A673 (cell line): ENCODE data around the gene LHFPL2. TPM values are rescaled to one million over a fixed set of nuclear protein-coding genes. Genes with fewer than 3 reads are reported as not detected.

ENCODE experiments used
- BruUV-seq: library from RNA; stranded (reverse); fragments of 400-500 nt; replicated peaks from 2 replicates; lab custom pipeline; 2021; lab: Mats Ljungman, UMichigan
- CTCF ChIA-PET: fragments of 300-600 bp; sonication (Branson Sonifier 250); formaldehyde crosslinking; loops from one replicate; lab custom pipeline; 2022; ENCODE audit warnings: antibody characterized with exemption; lab: Charles Lee
- POLR2A ChIA-PET: fragments of 300-600 bp; sonication (Branson Sonifier 250); formaldehyde crosslinking; loops from one replicate; lab custom pipeline; 2022; ENCODE audit warnings: antibody characterized with exemption; ENCODE audit not compliant: low non-redundant PET; lab: Charles Lee
- DNase-seq: peaks from one replicate; pipeline ENCODE4 v3.0.0-alpha.2; 2015; ENCODE audit warnings: low spot score
- H3K27ac ChIP-seq: fragments of 200-600 bp; sonication (generic); 2 replicates; pipeline ENCODE4 v1.5.1; 2016; ENCODE audit warnings: mixed run types, low read depth, mild to moderate bottlenecking, mixed read lengths, antibody characterized with exemption, low read length; ENCODE audit not compliant: poor library complexity, severe bottlenecking
- H3K27me3 ChIP-seq: fragments of 200-600 bp; sonication (generic); replicated peaks from 2 replicates; pipeline ENCODE4 v1.6.1; 2017; ENCODE audit warnings: mixed run types, low read depth, mild to moderate bottlenecking, mixed read lengths, antibody characterized with exemption, low read length; ENCODE audit not compliant: insufficient read depth, poor library complexity
- H3K36me3 ChIP-seq: fragments of 200-600 bp; sonication (generic); 2 replicates; pipeline ENCODE4 v1.6.1; 2016; ENCODE audit warnings: mixed run types, mild to moderate bottlenecking, mixed read lengths, antibody characterized with exemption, low read length; ENCODE audit not compliant: insufficient read depth, poor library complexity, severe bottlenecking
- H3K4me1 ChIP-seq: fragments of 200-600 bp; sonication (generic); 2 replicates; pipeline ENCODE4 v1.6.1; 2017; ENCODE audit warnings: mixed run types, mild to moderate bottlenecking, mixed read lengths, antibody characterized with exemption, low read length; ENCODE audit not compliant: insufficient read depth, poor library complexity, severe bottlenecking
- H3K4me3 ChIP-seq: fragments of 200-600 bp; sonication (generic); 2 replicates; pipeline ENCODE4 v1.5.1; 2016; ENCODE audit warnings: low read depth, mixed run types, mild to moderate bottlenecking, mixed read lengths, low read length; ENCODE audit not compliant: poor library complexity, severe bottlenecking
- H3K9me3 ChIP-seq: fragments of 200-600 bp; sonication (generic); 2 replicates; pipeline ENCODE4 v1.6.1; 2016; ENCODE audit warnings: mixed run types, low read depth, mild to moderate bottlenecking, mixed read lengths, antibody characterized with exemption, low read length; ENCODE audit not compliant: poor library complexity, severe bottlenecking
- EZH2 ChIP-seq: fragments of 200-600 bp; sonication (generic); IDR thresholded peaks from 2 replicates; pipeline ENCODE4 v1.6.1; 2017; ENCODE audit warnings: borderline replicate concordance, low read depth, mild to moderate bottlenecking, mixed read lengths, antibody characterized with exemption, low read length; ENCODE audit not compliant: poor library complexity, severe bottlenecking
- intact Hi-C: fragments of 100-400 bp; cut with micrococcal nuclease; formaldehyde crosslinking; loops from one replicate; pipeline ENCODE4 v1.10.0; 2022; ENCODE audit not compliant: unreplicated experiment
- total RNA-seq: library from RNA; stranded (reverse); gene quantifications from 2 replicates; pipeline ENCODE4 v1.2.3, GENCODE V29; 2021
- TF ChIP-seq, protein P1 (sequence below): fragments of 300-800, 200-600 bp; sonication (generic); conservative IDR thresholded peaks from 2 replicates; pipeline ENCODE4 v1.5.1; 2017; ENCODE audit warnings: low read depth, mild to moderate bottlenecking, antibody characterized with exemption, low read length, moderate library complexity, mixed read lengths

Gene LHFPL2
- total RNA-seq, 1 experiment from 2014 or later = 6.2 TPM

DNA sequence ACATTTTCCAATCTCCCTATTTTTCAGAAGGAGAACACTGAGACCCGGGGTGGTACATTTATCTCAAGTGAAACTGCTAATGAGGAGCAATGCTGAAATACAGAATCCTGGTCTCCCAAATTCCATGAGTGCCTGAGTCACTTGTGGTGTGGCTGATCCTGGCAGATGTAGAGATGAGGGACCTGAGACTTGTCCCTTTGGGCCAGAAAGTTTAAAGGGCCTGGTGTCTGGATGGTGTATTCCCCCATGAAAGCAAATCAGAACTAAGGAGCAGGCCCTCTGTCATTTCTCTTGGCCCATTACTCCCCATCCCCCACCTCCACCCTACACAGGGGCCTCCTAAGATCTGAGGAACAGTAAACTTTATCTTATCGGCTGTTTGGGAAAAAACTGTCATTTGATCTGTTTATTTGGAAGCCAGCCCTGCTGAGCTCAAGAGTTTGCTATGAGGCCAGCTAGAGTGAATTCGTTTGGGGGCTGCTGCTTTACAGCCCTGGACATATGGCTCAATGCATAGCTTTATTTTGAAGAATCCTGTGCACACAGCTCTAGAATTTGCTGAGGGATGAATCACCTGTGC lies 140.3 kb downstream of the LHFPL2 start:
- H3K36me3 ChIP-seq = no peaks in the 10 kb centered on the region
- no peak overlapping the region for H3K27ac ChIP-seq
- ChIA-PET CTCF (no interaction called here), POLR2A (no interaction called here)
- no peak overlapping the region for H3K4me3 ChIP-seq
- DNase-seq = no peak
- H3K9me3 ChIP-seq = no peaks in the 10 kb centered on the region
- no peaks in the 10 kb centered on the region for H3K27me3 ChIP-seq
- no peaks in the 10 kb centered on the region for H3K4me1 ChIP-seq
- TF ChIP-seq EZH2 = no peak
- TF ChIP-seq, protein P1, sequence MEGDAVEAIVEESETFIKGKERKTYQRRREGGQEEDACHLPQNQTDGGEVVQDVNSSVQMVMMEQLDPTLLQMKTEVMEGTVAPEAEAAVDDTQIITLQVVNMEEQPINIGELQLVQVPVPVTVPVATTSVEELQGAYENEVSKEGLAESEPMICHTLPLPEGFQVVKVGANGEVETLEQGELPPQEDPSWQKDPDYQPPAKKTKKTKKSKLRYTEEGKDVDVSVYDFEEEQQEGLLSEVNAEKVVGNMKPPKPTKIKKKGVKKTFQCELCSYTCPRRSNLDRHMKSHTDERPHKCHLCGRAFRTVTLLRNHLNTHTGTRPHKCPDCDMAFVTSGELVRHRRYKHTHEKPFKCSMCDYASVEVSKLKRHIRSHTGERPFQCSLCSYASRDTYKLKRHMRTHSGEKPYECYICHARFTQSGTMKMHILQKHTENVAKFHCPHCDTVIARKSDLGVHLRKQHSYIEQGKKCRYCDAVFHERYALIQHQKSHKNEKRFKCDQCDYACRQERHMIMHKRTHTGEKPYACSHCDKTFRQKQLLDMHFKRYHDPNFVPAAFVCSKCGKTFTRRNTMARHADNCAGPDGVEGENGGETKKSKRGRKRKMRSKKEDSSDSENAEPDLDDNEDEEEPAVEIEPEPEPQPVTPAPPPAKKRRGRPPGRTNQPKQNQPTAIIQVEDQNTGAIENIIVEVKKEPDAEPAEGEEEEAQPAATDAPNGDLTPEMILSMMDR = no peak
- no TSS peak for BruUV-seq
- intact Hi-C loops = no loop called here

GRCh38 chr5:78507531-78507930 lies 141.0 kb downstream of the LHFPL2 start:
- CTCF ChIA-PET = interaction anchor here (0.6 kb wide), 1 partner anchor 328 kb away, joined by 3 read pairs; no protein-coding TSS in a partner anchor
- no TSS peak for BruUV-seq
- no peak overlapping the region for H3K4me3 ChIP-seq

DNA sequence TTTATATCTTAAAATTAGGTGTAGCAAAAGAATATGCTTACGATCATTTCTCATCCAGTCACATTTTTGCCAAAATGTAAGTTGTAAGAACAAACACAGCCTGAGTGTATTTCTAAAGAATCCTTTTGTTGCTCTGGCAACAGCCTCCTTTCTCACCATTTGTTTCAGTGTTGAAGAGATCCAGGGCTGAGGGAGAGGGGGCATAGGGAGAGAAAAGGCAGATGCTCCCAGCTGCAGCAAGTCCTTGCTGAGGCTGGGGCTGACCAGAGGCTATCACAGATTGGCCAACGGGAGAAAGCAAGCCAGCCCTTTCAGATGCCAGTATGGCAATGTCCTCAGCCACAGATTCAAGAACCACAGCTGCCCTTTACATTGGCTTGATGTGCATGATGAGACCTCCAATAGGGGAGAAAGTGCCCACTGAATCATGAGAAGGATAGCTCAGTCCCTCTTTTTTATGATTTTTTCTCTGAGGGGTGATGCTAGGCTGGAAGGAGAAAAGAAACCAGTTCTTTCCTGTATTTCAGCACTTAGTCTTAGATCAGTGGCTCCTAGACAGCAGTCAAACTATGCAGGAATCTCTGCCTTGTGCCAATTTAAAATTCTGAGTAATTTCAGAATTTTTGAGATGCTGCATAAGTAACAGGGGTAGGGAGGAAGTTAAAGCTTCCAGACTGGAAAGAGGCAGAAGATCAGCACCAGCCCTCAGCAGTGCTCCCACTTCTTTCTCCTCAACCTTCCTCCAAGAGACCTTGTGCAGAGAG lies 142.1 kb downstream of the LHFPL2 start:
- H3K4me3 ChIP-seq = no peak overlapping the region
- ChIA-PET POLR2A (no interaction called here), CTCF (no interaction called here)
- TF ChIP-seq, protein P1 = no peak
- no peak for TF ChIP-seq EZH2
- H3K9me3 ChIP-seq = no peaks in the 10 kb centered on the region
- H3K27me3 ChIP-seq = no peaks in the 10 kb centered on the region
- no peak for DNase-seq
- intact Hi-C loops = no loop called here
- no peaks in the 10 kb centered on the region for H3K4me1 ChIP-seq
- H3K36me3 ChIP-seq = no peaks in the 10 kb centered on the region
- H3K27ac ChIP-seq = no peak overlapping the region
- BruUV-seq = no TSS peak

More at GRCh38 chr5:78507531-78507930, 141.0 kb downstream of the LHFPL2 start:
- Histone ChIP-seq H3K27me3 (no peaks in the 10 kb centered on the region), H3K9me3 (no peaks in the 10 kb centered on the region), H3K36me3 (no peaks in the 10 kb centered on the region), H3K4me1 (no peaks in the 10 kb centered on the region), H3K27ac (no peak overlapping the region)
- intact Hi-C loops = no loop called here
- TF ChIP-seq EZH2 = no peak
- TF ChIP-seq, protein P1 = no peak
- DNase-seq = no peak
- POLR2A ChIA-PET = no interaction called here
